Measurements from ENCODE around the gene NT5C1B.

Gene NT5C1B

GRCh38 chr2:18598848-18599484, 9.6 kb upstream of the NT5C1B start:
- DNase-seq = no peak

DNA sequence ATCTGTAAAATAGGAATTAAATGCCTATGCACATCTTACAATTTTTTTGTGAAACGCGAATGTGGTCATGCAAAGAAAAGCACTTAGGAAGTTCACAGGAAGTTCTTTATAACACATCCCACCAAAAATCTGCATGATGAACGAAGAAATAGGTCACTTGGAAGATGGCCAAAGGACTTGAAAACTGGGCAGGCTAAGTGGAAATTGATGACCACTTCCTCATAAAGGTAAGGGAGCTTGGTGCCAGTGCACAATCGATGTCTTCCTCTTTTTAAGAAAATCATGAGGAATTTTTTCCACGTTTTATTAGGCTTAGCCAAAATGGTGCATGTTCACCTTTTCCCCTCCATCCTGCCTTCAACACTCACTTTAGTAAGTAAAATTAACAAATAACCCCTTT, 8.2 kb upstream of the NT5C1B start:
- DNase-seq = no peak

DNA sequence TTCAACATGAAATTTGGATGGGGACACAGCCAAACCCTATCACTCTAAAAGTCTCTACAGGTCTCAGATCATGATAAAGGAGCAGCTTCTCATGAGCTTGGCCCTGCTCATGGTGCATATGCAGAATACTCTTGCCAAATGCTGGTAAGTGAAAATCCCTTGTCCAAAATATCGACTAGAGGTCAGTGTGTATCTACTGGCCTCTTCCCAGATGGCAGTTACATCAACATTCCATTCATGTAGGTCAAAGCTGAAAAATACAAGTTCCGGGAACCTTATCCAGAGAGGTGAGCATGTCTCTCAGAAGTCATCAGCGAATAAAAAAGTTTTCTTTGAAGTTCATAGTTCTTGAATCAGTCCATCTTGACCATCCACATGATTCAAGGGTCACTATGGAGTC, 7.6 kb upstream of the NT5C1B start:
- DNase-seq = no peak

DNA sequence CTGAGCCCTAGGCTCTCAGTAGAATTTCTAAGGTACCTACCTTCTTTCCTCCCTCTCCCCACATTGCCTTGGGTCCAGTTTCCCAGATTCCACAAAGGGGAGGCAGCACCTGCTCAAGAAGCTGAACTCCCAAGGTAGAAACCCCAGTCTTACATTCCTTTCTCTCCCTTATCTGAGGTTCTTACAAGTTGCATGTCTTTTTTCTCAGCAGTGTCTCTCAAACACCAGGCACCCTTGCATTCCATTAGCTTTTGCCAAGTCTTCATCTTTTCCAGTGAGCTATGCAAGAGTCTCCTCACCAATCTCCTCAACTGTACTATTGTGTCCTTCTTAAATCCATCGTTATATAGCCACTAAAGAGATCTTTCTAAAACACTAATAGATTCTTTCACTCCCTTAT, 4.1 kb upstream of the NT5C1B start:
- no peak for DNase-seq

GRCh38 chr2:18592372-18592771, 3.0 kb upstream of the NT5C1B start:
- DNase-seq = no peak

DNA sequence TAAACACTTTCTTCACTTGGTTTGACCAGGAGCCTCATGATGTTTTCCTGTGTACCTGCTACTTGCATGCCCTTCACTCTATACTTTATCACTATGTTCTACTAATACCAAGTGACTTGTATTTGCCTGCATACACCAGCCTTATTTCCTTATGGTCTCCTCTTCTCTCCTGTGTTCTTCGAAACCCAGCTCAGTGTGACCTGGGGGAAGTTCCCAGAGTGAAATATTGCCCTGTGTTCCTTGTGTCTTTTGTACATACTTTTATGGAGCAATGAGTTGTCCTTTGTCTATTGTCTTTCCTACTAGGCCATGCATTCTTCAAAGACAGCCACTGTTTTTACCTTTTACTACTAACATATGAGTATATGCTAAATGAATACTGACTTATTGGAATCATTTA, 567 bp downstream of the NT5C1B start:
- no peak for DNase-seq

DNA sequence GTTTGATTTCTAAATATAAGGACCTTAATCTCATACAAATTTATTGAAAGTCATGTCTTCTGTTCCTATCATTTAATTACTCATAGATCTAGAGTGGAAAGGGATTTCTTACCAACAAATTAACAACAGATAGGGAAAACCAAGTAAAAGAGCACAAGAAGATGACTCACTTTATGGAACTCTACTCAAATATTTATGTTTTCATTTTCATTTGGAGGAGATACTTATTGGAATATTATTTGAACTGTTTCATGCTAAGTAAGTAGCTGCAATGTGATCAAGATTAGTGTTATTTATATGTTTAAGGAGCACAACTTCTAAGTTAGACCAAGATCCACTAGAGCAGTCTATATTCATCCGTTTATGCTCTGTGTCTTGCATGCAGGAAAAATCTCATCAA, 1.3 kb downstream of the NT5C1B start:
- no peak for DNase-seq

GRCh38 chr2:18585526-18585925, 3.8 kb downstream of the NT5C1B start:
- no peak for DNase-seq

DNA sequence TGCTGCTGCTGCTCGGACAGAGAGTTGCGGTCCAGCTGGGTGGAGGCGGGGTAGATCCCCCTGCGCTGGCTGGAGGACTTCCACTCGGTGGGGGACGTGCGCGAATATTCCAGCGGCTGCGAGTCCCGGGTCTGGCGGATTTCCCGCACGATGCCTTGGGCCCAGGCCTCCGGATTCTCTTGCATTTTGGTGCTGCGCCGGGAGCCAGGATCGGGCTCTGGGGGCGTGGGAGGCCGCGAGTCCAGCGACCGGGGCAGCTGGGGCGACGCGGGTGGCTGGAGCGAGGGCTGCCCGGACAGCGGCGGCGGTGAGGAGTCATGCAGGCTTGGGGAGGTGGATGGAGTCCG, 4.8 kb downstream of the NT5C1B start:
- no peak for DNase-seq

DNA sequence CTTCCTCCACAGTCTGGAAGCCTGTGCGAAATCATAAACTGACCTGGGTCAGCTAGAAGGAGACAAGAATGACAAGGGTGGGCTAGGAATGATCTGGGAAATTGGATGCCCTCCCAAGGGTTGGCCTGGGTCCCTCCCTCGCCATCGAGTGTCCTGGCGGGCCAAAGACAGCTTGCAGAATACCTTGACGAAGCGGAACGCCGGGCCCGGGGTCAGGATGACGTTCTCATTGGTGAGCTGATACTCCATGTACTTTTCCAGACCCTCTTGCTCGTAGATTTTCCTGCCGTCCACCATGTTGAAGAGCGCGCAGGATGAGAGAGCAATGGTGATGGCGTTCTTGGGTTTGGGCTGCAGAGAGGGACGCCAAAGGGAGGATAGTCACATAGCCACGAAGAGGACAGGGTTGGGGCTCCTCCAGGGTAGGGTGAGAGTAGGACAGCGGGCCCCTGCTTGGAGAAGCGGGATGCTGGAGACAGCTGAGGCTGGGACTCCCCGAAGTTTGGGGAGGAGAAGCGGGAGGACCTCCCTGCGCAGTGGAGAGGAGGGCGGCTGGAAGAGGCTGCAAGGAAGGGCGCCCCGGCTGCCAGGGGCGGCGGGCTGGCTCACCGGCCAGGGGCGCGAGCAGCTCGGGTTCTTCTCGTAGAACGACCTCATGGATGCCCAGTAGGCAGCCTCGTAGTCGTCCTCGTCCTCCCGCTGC, 5.3 kb downstream of the NT5C1B start:
- no peak for DNase-seq

DNA sequence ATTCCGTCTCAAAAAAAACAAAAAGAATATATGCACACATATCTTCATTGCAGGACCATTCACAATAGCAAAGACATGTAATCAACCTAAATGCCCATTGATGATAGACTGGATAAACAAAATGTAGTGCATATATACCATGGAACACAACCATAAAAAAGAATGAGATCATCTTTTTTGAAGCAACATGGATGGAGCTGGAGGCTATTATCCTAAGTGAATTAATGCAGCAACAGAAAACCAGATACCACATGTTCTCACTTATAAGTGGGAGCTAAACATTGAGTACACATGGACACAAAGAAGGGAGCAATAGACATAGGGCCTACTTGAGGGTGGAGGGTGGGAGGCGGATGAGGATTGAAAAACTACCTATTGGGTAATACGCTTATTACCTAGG, 8.8 kb downstream of the NT5C1B start:
- no peak for DNase-seq

DNA sequence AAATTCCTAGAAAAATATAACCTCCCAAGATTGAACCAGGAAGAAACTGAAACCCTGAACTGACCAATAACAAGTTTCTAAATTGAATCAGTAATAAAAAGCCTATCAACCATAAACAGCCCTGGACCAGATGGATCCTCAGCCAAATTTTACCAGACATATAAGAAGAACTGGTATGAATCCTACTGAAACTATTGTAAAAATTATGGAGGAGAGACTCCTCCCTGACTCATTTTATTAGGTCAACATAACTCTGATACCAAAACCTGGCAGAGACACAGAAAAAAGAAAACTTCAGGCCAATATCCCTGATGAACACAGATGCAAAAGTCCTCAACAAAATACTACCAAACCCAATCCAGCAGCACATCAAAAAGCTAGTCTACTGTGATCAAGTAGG, 11.3 kb downstream of the NT5C1B start:
- no peak for DNase-seq

DNA sequence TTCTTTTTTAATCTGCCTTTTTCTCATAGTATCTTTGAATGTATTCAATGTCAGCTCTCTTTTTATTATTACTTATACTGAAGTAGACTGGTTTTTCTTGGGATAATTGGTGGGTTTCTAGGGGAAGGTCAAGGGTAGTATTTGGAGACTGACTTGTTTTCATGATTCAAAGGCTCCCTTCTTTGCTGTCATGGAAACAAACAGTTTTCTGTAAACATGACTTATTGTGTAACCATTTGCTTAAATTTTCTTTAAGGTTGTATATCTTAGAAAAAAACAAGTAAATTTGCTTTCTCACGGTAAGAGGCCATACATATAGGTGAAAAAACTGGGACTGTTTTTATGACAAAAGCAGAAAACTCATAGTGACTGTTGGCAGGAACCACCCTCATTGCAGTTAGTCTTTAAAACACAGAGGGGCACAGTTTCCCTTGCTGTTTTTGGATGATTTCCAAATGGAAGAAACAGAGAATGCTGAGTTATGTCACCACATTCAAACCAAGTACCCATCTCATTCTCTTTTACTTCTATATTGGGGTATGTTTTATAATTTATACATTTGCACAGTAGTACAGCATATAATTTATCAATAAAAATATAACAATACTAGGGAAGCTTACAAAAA, 23.1 kb downstream of the NT5C1B start:
- no peak for DNase-seq

DNA sequence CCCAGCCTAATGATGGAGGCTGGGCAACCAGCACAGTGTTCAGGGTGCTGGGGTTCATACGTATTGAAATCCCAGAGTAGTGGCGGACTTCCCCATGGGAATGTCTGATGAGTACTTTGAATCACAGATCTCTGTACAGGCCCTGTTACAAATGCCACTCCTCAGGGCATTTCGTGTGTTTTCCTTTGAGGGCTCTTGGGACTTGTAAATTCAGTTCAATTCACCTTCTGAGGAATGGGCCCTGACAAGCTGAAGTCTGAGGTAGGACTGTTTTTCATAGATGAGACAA, 28.6 kb downstream of the NT5C1B start:
- no peak for DNase-seq

DNA sequence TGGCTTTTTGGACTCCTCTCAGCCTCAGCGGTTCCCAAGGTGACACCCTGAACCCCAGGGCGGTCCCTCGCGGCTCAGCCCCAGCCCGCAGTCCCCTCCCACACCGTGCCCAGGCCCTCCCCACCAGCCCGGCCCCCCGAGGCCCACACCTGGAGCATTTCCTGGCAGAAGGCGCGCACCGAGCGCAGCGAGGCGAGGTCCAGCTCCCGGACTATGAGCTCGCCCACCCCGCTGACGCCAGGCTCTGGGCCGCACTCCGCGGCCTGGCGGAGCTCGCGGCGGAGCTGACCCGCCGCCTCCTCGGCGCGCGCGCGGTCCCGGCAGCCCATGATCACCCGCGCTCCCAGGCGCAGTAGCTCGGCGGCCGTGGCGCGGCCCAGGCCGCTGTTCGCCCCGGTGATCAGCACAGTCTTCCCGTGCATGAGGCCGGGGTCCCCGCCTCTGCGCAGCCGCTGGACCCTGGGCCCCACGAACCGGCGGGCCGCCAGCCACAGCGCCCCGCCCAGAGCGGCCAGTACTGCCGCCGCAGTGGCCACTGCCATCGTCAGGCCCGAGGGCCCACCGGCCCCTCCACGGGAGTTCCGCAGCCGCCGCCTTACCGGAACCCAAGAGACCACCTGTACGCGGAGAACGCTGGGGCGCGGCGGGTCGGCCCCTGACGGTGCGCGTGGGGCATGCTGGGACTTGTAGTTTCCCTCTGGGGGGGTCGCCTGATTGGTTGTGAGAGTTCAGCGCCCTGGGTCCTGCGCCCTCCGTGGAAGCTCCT, 29.2 kb downstream of the NT5C1B start, which contains the start of gene RDH14:
Gene RDH14 (minus strand): TSS at position 623 of the 766 bp plus-strand sequence. CDS start 81 bp downstream, at position 542.
- peak; percentile 99 for DNase-seq

DNA sequence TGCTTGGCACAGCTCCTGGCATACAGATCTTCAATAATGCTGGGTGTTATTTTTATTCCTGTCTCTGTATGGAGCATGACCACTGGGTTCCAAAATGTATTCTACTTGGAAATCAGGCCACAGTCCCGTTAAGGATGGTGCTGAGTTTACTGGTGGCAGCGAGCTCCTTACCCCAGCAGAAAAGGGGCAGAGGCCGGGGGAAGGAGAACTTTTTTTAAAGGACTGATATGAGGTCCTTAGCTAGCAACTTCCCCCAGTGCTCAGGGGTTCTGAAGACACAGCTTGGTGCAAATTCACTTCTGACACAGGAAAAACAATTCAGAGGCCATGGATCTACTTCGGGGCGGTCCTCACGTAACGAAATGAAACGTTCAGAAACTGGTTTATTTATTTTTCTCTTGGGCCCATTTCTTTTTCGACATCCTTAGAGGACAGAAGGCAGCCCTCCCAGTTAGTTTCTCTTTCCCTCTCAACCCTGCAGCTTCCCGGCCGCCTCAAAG, 29.8 kb downstream of the NT5C1B start:
- DNase-seq = peak; percentile 47

- DNase-seq = no peak
These were observed 30.9 kb downstream of the NT5C1B start for GRCh38 chr2:18558458-18558857.

GRCh38 chr2:18557121-18557520, 32.2 kb downstream of the NT5C1B start:
- DNase-seq = no peak

DNA sequence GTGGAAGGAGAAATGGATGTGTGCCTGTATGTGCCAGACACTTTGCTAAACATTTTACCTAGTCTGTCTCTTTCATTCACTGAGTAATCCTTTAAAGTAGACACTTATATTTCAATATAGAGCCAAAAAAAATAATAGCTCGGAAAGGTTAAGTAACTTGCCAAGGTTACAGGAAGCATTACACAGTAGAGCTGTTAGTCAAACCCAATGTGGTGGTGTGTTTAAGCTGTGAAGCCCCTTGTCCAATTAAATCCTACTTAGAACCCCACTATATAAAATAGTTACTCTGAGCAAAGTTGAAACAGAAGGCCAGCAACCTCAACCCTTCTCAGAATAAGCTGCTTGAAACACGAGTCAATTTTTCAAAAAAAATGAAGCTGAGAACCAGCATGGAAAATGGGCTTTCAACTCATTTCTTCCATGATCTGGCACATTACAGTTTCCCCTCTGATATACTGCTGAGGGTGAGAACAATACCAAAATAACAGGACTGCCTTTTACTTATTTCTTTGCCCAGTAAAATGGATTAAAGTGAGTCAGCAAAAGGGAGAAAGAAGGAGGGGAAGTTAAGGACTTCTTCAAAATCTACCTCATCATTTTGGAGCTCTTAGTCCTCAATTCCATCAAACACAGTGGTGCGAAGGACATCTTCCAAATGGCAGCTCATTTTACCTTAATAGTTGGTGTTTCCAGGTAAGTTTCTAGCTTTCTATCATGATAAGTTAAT, 36.9 kb downstream of the NT5C1B start:
- DNase-seq = no peak

- no peak for DNase-seq
These were observed 37.7 kb downstream of the NT5C1B start for GRCh38 chr2:18551623-18552022.

DNA sequence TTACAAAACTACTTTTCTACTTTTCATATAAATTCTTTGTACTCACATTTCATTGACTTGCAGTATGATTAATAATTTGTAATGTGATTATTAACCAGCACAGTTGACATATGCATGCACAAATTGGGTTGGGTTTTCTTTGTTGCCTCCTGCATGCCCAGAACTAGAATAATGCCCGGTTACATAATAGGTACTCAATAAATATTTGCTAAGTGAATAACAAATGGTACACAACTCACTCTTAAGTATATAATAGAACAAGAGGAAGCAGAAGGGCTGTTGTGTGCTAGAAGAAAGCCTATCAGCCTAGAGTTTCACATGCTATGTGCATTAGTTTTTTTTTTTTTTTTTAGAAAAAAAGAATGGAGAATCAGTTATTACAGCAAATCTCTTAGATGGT, 38.2 kb downstream of the NT5C1B start:
- no peak for DNase-seq

- DNase-seq = no peak
These were observed 38.9 kb downstream of the NT5C1B start for GRCh38 chr2:18550433-18550832.

GRCh38 chr2:18549083-18549482, 40.3 kb downstream of the NT5C1B start:
- DNase-seq = no peak
